Nephron (organoid): ENCODE data around the gene MPP1.

ENCODE experiments used
- H3K27ac Mint-ChIP-seq, 3 experiments: 2 replicates each; pipeline ENCODE4 v1.8.0; 2020; ENCODE audit warnings: mixed read lengths in 3 of 3, mild to moderate bottlenecking in 2 of 3, moderate library complexity in 1 of 3
- H3K27me3 Mint-ChIP-seq: 2 replicates; pipeline ENCODE4 v1.8.0; 2021; ENCODE audit warnings: low read depth, mild to moderate bottlenecking, moderate library complexity, mixed read lengths
- H3K36me3 Mint-ChIP-seq: 2 replicates; pipeline ENCODE4 v1.8.0; 2020; ENCODE audit warnings: low read depth, mixed read lengths
- H3K4me1 Mint-ChIP-seq: 2 replicates; pipeline ENCODE4 v1.8.0; 2020; ENCODE audit warnings: mixed read lengths
- H3K4me3 Mint-ChIP-seq, 3 experiments: 2 replicates each; pipeline ENCODE4 v1.8.0; 2020; ENCODE audit warnings: mild to moderate bottlenecking in 3 of 3, mixed read lengths in 3 of 3, moderate library complexity in 2 of 3
- H3K9me3 Mint-ChIP-seq: 2 replicates; pipeline ENCODE4 v1.8.0; 2020; ENCODE audit warnings: mixed read lengths
- TF ChIP-seq, protein P1 (sequence below), 3 experiments: fragments of 200-600 bp; sonication (generic); IDR thresholded peaks; one replicate each; pipeline ENCODE4 v1.5.0; 2021; ENCODE audit warnings: antibody characterized with exemption in 3 of 3; ENCODE audit not compliant: unreplicated experiment in 3 of 3

MPP1 gene

DNA sequence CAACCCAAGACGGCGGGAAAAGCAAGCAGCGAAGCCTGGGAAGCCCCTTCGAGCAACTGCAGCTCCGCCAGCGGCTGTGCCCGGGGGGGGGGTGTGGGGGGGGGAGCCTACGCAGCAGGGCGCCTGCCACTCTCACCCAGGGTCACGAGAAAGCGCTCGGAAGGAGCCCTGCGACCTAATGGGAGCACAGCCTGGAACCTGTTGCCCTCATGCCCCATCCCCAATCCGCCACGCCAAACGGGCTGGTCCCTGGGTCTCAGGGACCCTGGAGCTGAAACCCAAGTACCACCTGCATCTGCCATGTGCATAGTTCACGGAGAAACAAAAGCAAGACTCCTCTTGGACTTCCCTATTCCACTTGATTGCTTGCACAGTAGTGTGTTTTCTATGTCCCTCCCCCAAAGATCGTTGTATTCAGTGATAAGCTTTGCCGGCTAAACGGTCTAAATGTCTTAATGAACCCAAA, 54.0 kb downstream of the MPP1 start:
- peaks cover 4% of the 10 kb centered on the region for H3K4me1 Mint-ChIP-seq
- H3K27ac Mint-ChIP-seq, result no peak overlapping the region
- H3K9me3 Mint-ChIP-seq, result peaks cover 12% of the 10 kb centered on the region
- H3K27me3 Mint-ChIP-seq, result peaks cover 39% of the 10 kb centered on the region
- TF ChIP-seq, protein P1, sequence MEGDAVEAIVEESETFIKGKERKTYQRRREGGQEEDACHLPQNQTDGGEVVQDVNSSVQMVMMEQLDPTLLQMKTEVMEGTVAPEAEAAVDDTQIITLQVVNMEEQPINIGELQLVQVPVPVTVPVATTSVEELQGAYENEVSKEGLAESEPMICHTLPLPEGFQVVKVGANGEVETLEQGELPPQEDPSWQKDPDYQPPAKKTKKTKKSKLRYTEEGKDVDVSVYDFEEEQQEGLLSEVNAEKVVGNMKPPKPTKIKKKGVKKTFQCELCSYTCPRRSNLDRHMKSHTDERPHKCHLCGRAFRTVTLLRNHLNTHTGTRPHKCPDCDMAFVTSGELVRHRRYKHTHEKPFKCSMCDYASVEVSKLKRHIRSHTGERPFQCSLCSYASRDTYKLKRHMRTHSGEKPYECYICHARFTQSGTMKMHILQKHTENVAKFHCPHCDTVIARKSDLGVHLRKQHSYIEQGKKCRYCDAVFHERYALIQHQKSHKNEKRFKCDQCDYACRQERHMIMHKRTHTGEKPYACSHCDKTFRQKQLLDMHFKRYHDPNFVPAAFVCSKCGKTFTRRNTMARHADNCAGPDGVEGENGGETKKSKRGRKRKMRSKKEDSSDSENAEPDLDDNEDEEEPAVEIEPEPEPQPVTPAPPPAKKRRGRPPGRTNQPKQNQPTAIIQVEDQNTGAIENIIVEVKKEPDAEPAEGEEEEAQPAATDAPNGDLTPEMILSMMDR (IDR thresholded peaks at IDR 0.05; ENCODE audit: unreplicated experiment in 3 of 3), result no peak
- H3K36me3 Mint-ChIP-seq, result no peaks in the 10 kb centered on the region
- H3K4me3 Mint-ChIP-seq, result peak overlapping the region; percentile 62 to 81 (median 64)

DNA sequence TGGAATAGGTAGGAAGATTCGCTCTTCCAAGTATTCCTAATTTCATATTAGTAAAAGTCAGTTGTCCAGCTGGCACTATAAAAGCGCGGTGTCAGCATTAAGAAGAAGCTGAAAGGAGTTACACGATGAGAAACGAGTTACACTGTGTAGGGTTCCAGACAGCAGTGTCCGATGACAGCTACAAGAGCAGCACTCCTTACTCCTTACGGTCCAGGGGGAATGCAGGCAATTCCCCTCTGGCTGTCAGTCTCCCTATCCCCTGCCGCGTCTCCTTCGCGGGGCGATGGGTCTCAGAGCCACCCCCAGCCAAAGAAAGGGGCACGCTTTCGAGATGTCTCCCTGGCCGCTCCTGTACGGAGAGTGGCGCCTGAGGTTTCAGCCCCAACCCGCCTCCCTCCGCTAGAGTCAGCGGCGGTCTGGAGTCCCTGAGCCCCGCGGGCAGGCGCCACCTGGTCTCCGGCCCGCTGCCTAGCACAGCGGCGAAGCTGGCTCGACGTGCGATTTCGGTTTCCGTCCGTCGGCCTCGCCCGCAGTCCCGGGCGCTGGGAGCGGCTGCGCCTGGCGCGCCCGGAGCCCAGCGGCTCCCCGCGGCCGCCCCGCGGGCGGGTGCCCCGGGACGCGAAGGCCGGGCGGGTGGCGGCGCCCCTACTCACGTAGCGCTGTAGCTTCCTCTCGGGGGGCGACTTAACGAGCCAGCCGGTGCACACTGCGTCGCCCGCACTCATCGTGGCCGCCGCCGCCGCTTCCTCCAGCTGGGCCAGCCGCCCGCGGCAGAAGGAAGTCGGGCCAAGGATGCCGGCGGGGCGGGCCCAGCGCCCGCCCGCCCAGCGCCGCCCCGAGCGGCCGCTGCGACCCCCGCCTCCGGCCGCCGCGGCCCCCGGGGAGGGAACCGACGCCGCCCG, 54.7 kb downstream of the MPP1 start, which contains the start of gene GAB3:
Gene GAB3 (minus strand): TSS at position 777 of the 902 bp plus-strand sequence. CDS start 52 bp downstream, at position 725.
- Mint-ChIP-seq H3K27ac (peak within 1 kb of the TSS in 1 of 3 experiments; percentile 33), H3K36me3 (no peaks in the 10 kb centered on the region), H3K4me3 (peak within 1 kb of the TSS; percentile 64 to 81 (median 78)), H3K4me1 (peaks cover 4% of the 10 kb centered on the region), H3K27me3 (peaks cover 39% of the 10 kb centered on the region), H3K9me3 (peaks cover 15% of the 10 kb centered on the region)
- TF ChIP-seq, protein P1 (IDR thresholded peaks at IDR 0.05; ENCODE audit: unreplicated experiment in 3 of 3), result no peak

GRCh38 chrX:154749856-154750255, 55.4 kb downstream of the MPP1 start:
- no peak overlapping the region for H3K27ac Mint-ChIP-seq
- H3K27me3 Mint-ChIP-seq, result peaks cover 39% of the 10 kb centered on the region
- TF ChIP-seq, protein P1 (IDR thresholded peaks at IDR 0.05; ENCODE audit: unreplicated experiment in 3 of 3), result no peak
- peak overlapping the region in 2 of 3 experiments; percentile 71 to 78 for H3K4me3 Mint-ChIP-seq
- peaks cover 15% of the 10 kb centered on the region for H3K9me3 Mint-ChIP-seq
- H3K36me3 Mint-ChIP-seq, result no peaks in the 10 kb centered on the region
- H3K4me1 Mint-ChIP-seq, result peaks cover 4% of the 10 kb centered on the region

GRCh38 chrX:154748712-154749339, 56.5 kb downstream of the MPP1 start:
- Mint-ChIP-seq H3K27me3 (peaks cover 38% of the 10 kb centered on the region), H3K4me3 (peak overlapping the region in 2 of 3 experiments; percentile 18 to 44), H3K36me3 (no peaks in the 10 kb centered on the region), H3K4me1 (peaks cover 4% of the 10 kb centered on the region), H3K27ac (no peak overlapping the region), H3K9me3 (peaks cover 19% of the 10 kb centered on the region)
- TF ChIP-seq, protein P1 (IDR thresholded peaks at IDR 0.05; ENCODE audit: unreplicated experiment in 3 of 3), result peak; percentile 61 to 77 (median 66)

DNA sequence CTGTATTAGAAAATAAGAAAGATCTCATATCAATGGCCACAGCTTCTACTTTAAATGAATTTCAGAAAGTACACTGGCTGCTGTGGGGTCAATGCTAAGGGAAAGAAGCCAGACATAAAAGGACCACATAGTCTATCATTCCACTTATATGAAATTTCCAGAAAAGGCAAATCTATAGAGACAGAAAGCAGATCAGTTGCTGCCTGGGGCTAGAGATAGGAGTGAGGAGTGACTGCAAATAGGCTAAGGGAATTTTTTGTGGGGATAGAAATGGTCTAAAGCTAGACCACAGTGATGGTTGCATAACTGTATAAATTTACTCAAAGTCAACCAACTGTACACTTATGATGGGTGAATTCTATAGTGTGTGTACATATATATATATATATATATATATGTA, 62.7 kb downstream of the MPP1 start:
- Mint-ChIP-seq H3K4me1 (no peaks in the 10 kb centered on the region), H3K27me3 (no peaks in the 10 kb centered on the region), H3K27ac (no peak overlapping the region), H3K36me3 (no peaks in the 10 kb centered on the region), H3K4me3 (no peak overlapping the region), H3K9me3 (peaks cover 11% of the 10 kb centered on the region)
- TF ChIP-seq, protein P1 (IDR thresholded peaks at IDR 0.05; ENCODE audit: unreplicated experiment in 3 of 3), result no peak
